Tibial nerve (tissue), 3 donors: ENCODE data around the gene ZCCHC24.

Source experiments
- CTCF ChIP-seq, 5 experiments: fragments of 200-600 bp in 3 of 5; fragments of 450-650 bp in 2 of 5; sonication (generic) in 3 of 5; IDR thresholded peaks; one replicate each; pipeline ENCODE4 v1.5.1; 2016 to 2019; ENCODE audit warnings: antibody characterized with exemption in 5 of 5, mild to moderate bottlenecking in 3 of 5, moderate library complexity in 2 of 5
- POLR2A ChIP-seq, 2 donors: fragments of 450-650 bp; IDR thresholded peaks; one replicate each; pipeline ENCODE4 v1.6.1; 2017; ENCODE audit warnings: antibody characterized with exemption in 2 of 2, mild to moderate bottlenecking in 2 of 2, moderate library complexity in 2 of 2

- no peak for TF ChIP-seq CTCF (IDR thresholded peaks at IDR 0.05)
- no peak for TF ChIP-seq POLR2A (IDR thresholded peaks at IDR 0.05)
Measured at GRCh38 chr10:79410315-79411094, 34.9 kb downstream of the ZCCHC24 start.
